Keratinocyte (primary cell): ENCODE results near the gene SPG11. TPM values are rescaled to one million over a fixed set of nuclear protein-coding genes. Genes with fewer than 3 reads are reported as not detected.

Experiments
- DNase-seq: peaks from one replicate; pipeline ENCODE4 v3.0.0-alpha.2; 2011; ENCODE audit warnings: low read depth, missing footprints, low spot score
- FAIRE-seq: peaks from 2 replicates; lab custom pipeline; 2011; peaks lifted over from hg19 to GRCh38; lab: Jason Lieb, UNC
- H2AFZ ChIP-seq: 2 replicates; pipeline ENCODE4 v1.6.0; 2012; ENCODE audit warnings: low read length, control low read depth, inconsistent platforms; ENCODE audit not compliant: control insufficient read depth
- H3K27ac ChIP-seq: 2 replicates; pipeline ENCODE4 v1.5.1; 2011; ENCODE audit warnings: low read length; ENCODE audit not compliant: control insufficient read depth, insufficient read depth
- H3K27me3 ChIP-seq: 3 replicates; pipeline ENCODE4 v1.6.0; 2011; ENCODE audit warnings: low read length; ENCODE audit not compliant: control insufficient read depth, insufficient read depth; ENCODE audit errors: extremely low read depth
- H3K36me3 ChIP-seq, 2 experiments: 2 replicates in 1 of 2; 3 replicates in 1 of 2; pipeline ENCODE4 v1.5.1; 2011; ENCODE audit warnings: low read length in 2 of 2, mild to moderate bottlenecking in 1 of 2; ENCODE audit not compliant: control insufficient read depth in 2 of 2, insufficient read depth in 2 of 2; ENCODE audit errors: extremely low read depth in 1 of 2
- H3K4me1 ChIP-seq: 3 replicates; pipeline ENCODE4 v1.5.1; 2011; ENCODE audit warnings: low read length; ENCODE audit not compliant: control insufficient read depth, insufficient read depth; ENCODE audit errors: extremely low read depth
- H3K4me2 ChIP-seq: 3 replicates; pipeline ENCODE4 v1.6.0; 2011; ENCODE audit warnings: low read depth, low read length; ENCODE audit not compliant: control insufficient read depth, insufficient read depth; ENCODE audit errors: extremely low read depth
- H3K4me3 ChIP-seq, 3 experiments: fragments of 200-600 bp in 1 of 3; sonication (generic) in 1 of 3; 2 replicates in 2 of 3; 3 replicates in 1 of 3; pipeline ENCODE4 v1.5.1; 2011 to 2016; ENCODE audit warnings: low read length in 3 of 3, mild to moderate bottlenecking in 3 of 3, control low read depth in 2 of 3, inconsistent platforms in 1 of 3, low read depth in 1 of 3, mixed read lengths in 1 of 3, mixed run types in 1 of 3, moderate library complexity in 1 of 3; ENCODE audit not compliant: control insufficient read depth in 2 of 3, insufficient read depth in 2 of 3; ENCODE audit errors: extremely low read depth in 1 of 3
- H3K79me2 ChIP-seq: 2 replicates; pipeline ENCODE4 v1.6.0; 2012; ENCODE audit warnings: low read length; ENCODE audit not compliant: control insufficient read depth, insufficient read depth
- H3K9ac ChIP-seq: 3 replicates; pipeline ENCODE4 v1.6.0; 2011; ENCODE audit warnings: low read length; ENCODE audit not compliant: control insufficient read depth, insufficient read depth; ENCODE audit errors: extremely low read depth
- H3K9me1 ChIP-seq: 3 replicates; pipeline ENCODE4 v1.6.0; 2011; ENCODE audit warnings: low read length; ENCODE audit not compliant: control insufficient read depth, insufficient read depth; ENCODE audit errors: extremely low read depth
- H3K9me3 ChIP-seq: 2 replicates; pipeline ENCODE4 v1.5.1; 2012; ENCODE audit warnings: low read depth, low read length; ENCODE audit not compliant: control insufficient read depth
- H4K20me1 ChIP-seq: 3 replicates; pipeline ENCODE4 v1.6.0; 2011; ENCODE audit warnings: low read length; ENCODE audit not compliant: control insufficient read depth, insufficient read depth; ENCODE audit errors: extremely low read depth
- CTCF ChIP-seq, 3 experiments: IDR thresholded peaks in 1 of 3; conservative IDR thresholded peaks in 1 of 3; optimal IDR thresholded peaks in 1 of 3; 2 replicates in 2 of 3; 3 replicates in 1 of 3; pipeline versions ENCODE3 to v1.5.1; 2011; ENCODE audit warnings: low read length in 3 of 3, mild to moderate bottlenecking in 3 of 3, moderate library complexity in 2 of 3, control low read depth in 1 of 3, inconsistent platforms in 1 of 3; ENCODE audit not compliant: insufficient read depth in 2 of 3; ENCODE audit errors: extremely low read depth in 1 of 3
- EZH2 ChIP-seq: IDR thresholded peaks from one replicate; pipeline ENCODE4 v1.6.1; 2012; ENCODE audit warnings: inconsistent platforms, mild to moderate bottlenecking, low read length, moderate library complexity
- dilution Hi-C: fragments of 300-500 bp; cut with MboI; formaldehyde crosslinking; loops from one replicate; pipeline ENCODE4 v1.7.0; 2020; ENCODE audit warnings: low sequenced_read_pairs; ENCODE audit not compliant: extremely low pct_ligation_motif_present
- polyA plus RNA-seq, 5 experiments: library from polyadenylated mRNA; depleted of rRNA in 3 of 5; stranded (reverse) in 3 of 5; stranded (forward) in 1 of 5; unstranded in 1 of 5; fragments of >200 nt; gene quantifications; 1 replicate in 1 of 5; 2 replicates in 3 of 5; 3 replicates in 1 of 5; pipeline versions ENCODE4 v1.2.1 to v1.2.3, GENCODE V29; 2011 to 2012; ENCODE audit warnings: missing spikeins in 2 of 5, low read depth in 1 of 5, low replicate concordance in 1 of 5
- small RNA-seq, 3 experiments: library from RNA; depleted of rRNA; stranded (forward); fragments of <200 nt; gene quantifications; one replicate each; pipeline ENCODE3, GENCODE V24; 2012; ENCODE audit warnings: low read depth in 3 of 3, low replicate concordance in 1 of 3; ENCODE audit not compliant: insufficient read length in 3 of 3

The SPG11 gene
- polyA plus RNA-seq, 1 donor (not counting 4 experiments of a cell fraction or from before 2014, with no cell fraction given), result 41.5 TPM

GRCh38 chr15:44519537-44519936 lies 143.9 kb downstream of the SPG11 start:
- H3K9ac ChIP-seq, result no peak overlapping the region
- peaks cover 0 to 3% of the 10 kb centered on the region in 2 experiments for H3K36me3 ChIP-seq
- H3K4me2 ChIP-seq, result no peak overlapping the region
- H3K4me3 ChIP-seq, result no peak overlapping the region
- DNase-seq, result no peak
- H3K79me2 ChIP-seq, result no peaks in the 10 kb centered on the region
- no peaks in the 10 kb centered on the region for H3K9me1 ChIP-seq
- H2AFZ ChIP-seq, result no peak overlapping the region
- H3K4me1 ChIP-seq, result no peaks in the 10 kb centered on the region
- no peak overlapping the region for H3K27ac ChIP-seq
- H4K20me1 ChIP-seq, result no peaks in the 10 kb centered on the region
- dilution Hi-C loops, result no loop called here
- H3K9me3 ChIP-seq, result no peaks in the 10 kb centered on the region
- FAIRE-seq, result no peak
- H3K27me3 ChIP-seq, result no peaks in the 10 kb centered on the region
- TF ChIP-seq EZH2, result no peak
- TF ChIP-seq CTCF (optimal IDR thresholded peaks at IDR 0.05 in 1 of 3, IDR thresholded peaks at IDR 0.05 in 1 of 3, conservative IDR thresholded peaks at IDR 0.05 in 1 of 3; ENCODE audit: extremely low read depth in 1 of 3, insufficient read depth in 2 of 3, low read length in 3 of 3), result no peak

DNA sequence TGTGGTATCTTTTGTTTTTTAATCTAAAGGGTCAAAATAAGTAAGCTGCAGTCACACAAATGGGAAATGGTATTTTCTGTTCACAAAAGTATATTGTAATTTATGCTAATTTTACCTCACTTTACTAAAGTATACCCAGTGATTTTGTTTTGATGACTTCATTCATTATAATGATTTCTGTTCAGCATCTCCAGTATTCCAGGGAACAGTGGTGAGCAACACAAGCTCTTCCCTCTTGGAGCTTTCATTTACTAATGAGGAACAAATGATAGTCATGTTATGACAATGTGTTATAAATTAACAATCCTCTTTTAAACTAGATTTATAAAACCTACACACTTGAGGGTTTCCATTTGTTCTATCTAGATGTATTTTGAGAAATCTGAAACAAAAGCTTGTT lies 147.0 kb downstream of the SPG11 start:
- Histone ChIP-seq H3K4me2 (no peak overlapping the region), H3K36me3 (no peaks in the 10 kb centered on the region), H3K79me2 (no peaks in the 10 kb centered on the region), H3K4me1 (no peaks in the 10 kb centered on the region), H3K9me3 (no peaks in the 10 kb centered on the region), H4K20me1 (no peaks in the 10 kb centered on the region), H3K27me3 (no peaks in the 10 kb centered on the region), H2AFZ (no peak overlapping the region), H3K27ac (no peak overlapping the region), H3K4me3 (no peak overlapping the region), H3K9ac (no peak overlapping the region), H3K9me1 (no peaks in the 10 kb centered on the region)
- DNase-seq (no peak), FAIRE-seq (no peak)
- dilution Hi-C loops, result no loop called here
- no peak for TF ChIP-seq EZH2
- no peak for TF ChIP-seq CTCF (optimal IDR thresholded peaks at IDR 0.05 in 1 of 3, IDR thresholded peaks at IDR 0.05 in 1 of 3, conservative IDR thresholded peaks at IDR 0.05 in 1 of 3; ENCODE audit: extremely low read depth in 1 of 3, insufficient read depth in 2 of 3, low read length in 3 of 3)

Small RNA genes lying within 50 kb of the gene (small RNA-seq; reads per million reads assigned to genes)
- 0 reads per million in 3 experiments for gene RF00019

Other genes with a start within 250 kb of the SPG11 start
- 14.9 to 19.2 TPM (median 15.0 TPM) in 3 replicates for gene CTDSPL2, start 236.0 kb downstream of the SPG11 start, polyA plus RNA-seq
- 51.5 to 99.4 TPM (median 64.4 TPM) in 3 replicates for gene EIF3J, start 126.5 kb downstream of the SPG11 start, polyA plus RNA-seq
- gene PATL2, start 47.7 kb upstream of the SPG11 start, polyA plus RNA-seq, result 0.15 to 1.0 TPM (median 0.46 TPM) in 3 replicates
- gene B2M, start 47.9 kb upstream of the SPG11 start, polyA plus RNA-seq, result 2,930 to 4,328 TPM (median 3,098 TPM) in 3 replicates
- gene TRIM69, start 72.9 kb upstream of the SPG11 start, polyA plus RNA-seq, result 6.2 to 11.0 TPM (median 9.3 TPM) in 3 replicates